ENCODE measurements around the gene KRTAP1-3.

DNA sequence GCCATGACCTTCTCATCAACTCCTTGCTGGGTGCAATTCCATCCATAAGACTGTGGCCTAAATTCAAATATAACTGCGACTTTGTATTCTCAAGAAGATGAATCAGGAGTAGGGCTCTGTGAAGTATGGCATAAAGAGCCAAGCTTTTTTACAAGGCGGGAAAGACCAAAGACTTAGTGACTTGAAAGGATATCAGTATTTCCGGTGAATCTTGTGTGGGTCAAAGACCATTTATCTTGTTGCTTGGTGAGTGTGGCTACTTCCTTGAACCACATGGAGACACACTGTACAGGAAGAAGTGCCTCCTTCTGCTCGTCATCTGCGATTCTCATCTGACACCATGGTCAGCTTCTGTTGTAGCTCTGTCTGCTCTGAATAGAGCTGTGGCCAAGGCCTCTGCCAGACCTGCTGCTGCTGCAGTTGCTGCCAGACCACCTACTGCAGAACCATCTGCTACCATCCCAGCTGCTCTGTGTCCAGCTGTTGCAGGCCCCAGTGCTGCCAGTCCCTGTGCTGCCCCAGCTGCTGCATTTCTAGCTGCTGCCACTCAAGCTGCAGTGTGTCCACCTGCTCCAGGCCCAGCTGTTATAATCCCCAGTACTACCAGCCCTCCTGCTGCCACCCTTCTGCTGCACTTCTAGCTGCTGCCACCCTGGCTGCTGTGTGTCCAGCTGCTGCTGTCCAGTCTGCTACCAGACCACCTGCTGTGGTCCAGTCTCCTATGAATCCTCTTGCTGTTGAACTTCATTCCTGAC, 37.1 kb upstream of the KRTAP1-3 start:
- TF ChIP-seq, protein P1, sequence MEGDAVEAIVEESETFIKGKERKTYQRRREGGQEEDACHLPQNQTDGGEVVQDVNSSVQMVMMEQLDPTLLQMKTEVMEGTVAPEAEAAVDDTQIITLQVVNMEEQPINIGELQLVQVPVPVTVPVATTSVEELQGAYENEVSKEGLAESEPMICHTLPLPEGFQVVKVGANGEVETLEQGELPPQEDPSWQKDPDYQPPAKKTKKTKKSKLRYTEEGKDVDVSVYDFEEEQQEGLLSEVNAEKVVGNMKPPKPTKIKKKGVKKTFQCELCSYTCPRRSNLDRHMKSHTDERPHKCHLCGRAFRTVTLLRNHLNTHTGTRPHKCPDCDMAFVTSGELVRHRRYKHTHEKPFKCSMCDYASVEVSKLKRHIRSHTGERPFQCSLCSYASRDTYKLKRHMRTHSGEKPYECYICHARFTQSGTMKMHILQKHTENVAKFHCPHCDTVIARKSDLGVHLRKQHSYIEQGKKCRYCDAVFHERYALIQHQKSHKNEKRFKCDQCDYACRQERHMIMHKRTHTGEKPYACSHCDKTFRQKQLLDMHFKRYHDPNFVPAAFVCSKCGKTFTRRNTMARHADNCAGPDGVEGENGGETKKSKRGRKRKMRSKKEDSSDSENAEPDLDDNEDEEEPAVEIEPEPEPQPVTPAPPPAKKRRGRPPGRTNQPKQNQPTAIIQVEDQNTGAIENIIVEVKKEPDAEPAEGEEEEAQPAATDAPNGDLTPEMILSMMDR (conservative IDR thresholded peaks at IDR 0.05 in 1 of 2, IDR thresholded peaks at IDR 0.05 in 1 of 2; ENCODE audit: extremely low read depth in 1 of 2, insufficient read depth in 1 of 2, low read depth in 1 of 2, low read length in 2 of 2), result no peak
- no peak for TF ChIP-seq EZH2 (IDR thresholded peaks at IDR 0.05; ENCODE audit: borderline replicate concordance, low read length)

All from mammary epithelial cell (primary cell).